Mammary epithelial cell (primary cell): Measurements from ENCODE around the gene EEF1AKMT1.
"Not testable (repeated sequence)": the region's sequence is repeated elsewhere in the genome, so short reads cannot be mapped to it uniquely, and the experiment has no call there.

Experiments used
- EZH2 ChIP-seq: IDR thresholded peaks from 2 replicates; pipeline ENCODE4 v1.6.1; 2012; ENCODE audit warnings: low read length, inconsistent platforms, borderline replicate concordance
- TF ChIP-seq, protein P1 (sequence below), 2 donors: IDR thresholded peaks in 1 of 2; conservative IDR thresholded peaks in 1 of 2; 2 replicates each; pipeline ENCODE4 v1.5.1; 2011 to 2012; ENCODE audit warnings: inconsistent platforms in 2 of 2, low read length in 2 of 2, mild to moderate bottlenecking in 2 of 2, control low read depth in 1 of 2, low read depth in 1 of 2; ENCODE audit not compliant: insufficient read depth in 1 of 2; ENCODE audit errors: extremely low read depth in 1 of 2

DNA sequence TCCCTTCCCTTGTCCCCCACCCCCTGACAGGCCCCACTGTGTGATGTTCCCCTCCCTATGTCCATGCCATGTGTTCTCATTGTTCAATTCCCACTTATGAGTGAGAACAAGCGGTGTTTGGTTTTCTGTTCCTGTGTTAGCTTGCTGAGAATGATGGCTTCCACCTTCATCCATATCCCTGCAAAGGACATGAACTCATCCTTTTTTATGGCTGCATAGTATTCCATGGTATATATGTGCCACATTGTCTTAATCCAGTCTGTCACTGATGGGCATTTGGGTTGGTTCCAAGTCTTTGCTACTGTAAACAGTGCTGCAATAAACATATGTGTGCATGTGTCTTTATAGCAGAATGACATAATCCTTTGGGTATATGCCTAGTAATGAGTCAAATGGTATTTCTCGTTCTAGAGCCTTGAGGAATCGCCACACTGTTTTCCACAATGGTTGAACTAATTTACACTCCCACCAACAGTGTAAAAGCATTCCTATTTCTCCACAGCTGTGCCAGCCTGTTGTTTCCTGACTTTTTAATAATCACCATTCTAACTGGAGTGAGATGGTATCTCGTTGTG is 29.8 kb downstream of the EEF1AKMT1 start:
- TF ChIP-seq, protein P1, sequence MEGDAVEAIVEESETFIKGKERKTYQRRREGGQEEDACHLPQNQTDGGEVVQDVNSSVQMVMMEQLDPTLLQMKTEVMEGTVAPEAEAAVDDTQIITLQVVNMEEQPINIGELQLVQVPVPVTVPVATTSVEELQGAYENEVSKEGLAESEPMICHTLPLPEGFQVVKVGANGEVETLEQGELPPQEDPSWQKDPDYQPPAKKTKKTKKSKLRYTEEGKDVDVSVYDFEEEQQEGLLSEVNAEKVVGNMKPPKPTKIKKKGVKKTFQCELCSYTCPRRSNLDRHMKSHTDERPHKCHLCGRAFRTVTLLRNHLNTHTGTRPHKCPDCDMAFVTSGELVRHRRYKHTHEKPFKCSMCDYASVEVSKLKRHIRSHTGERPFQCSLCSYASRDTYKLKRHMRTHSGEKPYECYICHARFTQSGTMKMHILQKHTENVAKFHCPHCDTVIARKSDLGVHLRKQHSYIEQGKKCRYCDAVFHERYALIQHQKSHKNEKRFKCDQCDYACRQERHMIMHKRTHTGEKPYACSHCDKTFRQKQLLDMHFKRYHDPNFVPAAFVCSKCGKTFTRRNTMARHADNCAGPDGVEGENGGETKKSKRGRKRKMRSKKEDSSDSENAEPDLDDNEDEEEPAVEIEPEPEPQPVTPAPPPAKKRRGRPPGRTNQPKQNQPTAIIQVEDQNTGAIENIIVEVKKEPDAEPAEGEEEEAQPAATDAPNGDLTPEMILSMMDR (conservative IDR thresholded peaks at IDR 0.05 in 1 of 2, IDR thresholded peaks at IDR 0.05 in 1 of 2; ENCODE audit: extremely low read depth in 1 of 2, insufficient read depth in 1 of 2, low read depth in 1 of 2, low read length in 2 of 2): not testable (repeated sequence)
- not testable (repeated sequence) for TF ChIP-seq EZH2
